NCI-H2171 (cell line): ENCODE data around the gene PSME2.

Source experiments
- DNase-seq: peaks from one replicate; lab custom pipeline; 2025; lab: John Stamatoyannopoulos, UW

PSME2 gene, protein sequence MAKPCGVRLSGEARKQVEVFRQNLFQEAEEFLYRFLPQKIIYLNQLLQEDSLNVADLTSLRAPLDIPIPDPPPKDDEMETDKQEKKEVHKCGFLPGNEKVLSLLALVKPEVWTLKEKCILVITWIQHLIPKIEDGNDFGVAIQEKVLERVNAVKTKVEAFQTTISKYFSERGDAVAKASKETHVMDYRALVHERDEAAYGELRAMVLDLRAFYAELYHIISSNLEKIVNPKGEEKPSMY

GRCh38 chr14:24146453-24146977 is at the start of gene PSME2:
Gene PSME2 (minus strand): TSS chr14:24146610. CDS start chr14:24146581, 29 bp downstream.
- peak; percentile 93 for DNase-seq

DNA sequence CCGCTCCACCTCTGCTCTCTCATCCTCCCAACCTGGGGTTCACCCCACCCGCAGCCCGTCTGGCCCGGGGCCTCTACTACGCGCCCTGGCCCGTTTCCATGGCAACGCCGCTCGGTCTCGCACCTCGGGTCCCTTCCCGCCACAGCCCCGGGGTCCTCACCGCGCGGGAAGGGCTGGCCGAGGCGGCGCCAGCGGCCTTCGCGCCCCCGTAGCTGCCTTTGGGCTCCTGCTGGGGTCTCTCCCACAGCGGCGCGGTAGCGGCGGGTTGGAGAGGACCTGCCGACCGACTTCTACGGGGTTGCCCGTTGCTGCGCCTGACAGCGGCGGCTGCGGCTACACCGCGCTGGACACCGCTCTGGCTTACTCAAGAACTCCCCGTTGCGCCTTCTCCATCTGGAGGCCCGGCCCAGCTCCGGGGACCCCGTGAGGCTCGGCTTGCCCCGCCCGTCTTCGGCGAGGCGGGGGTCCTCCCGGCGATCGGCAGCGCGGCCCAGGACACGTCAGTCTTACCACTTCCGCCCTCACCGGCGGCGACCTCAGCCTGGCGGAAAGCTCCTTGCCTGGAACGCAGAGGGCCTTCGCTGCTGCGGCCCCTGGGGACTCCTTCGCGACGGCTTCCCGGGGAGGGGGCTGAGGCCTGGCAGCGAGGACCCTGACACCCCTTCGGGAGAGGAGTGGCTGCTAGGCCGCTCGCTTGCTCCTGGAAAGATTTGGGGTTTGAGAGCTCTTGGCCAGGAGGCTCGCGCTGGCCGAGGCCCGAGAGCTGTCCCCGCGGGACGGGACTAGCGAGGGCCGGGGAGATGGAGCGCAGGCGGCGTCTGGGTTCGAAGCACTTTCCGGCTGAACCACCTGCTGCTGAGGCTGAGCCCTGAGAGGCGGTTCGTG is 49.0 kb upstream of the PSME2 start, which contains the start of gene TM9SF1:
Gene TM9SF1 (minus strand): TSS at position 256 of the 885 bp plus-strand sequence. CDS start 422 bp downstream, outside the sequence.
- peak; percentile 89 for DNase-seq

DNA sequence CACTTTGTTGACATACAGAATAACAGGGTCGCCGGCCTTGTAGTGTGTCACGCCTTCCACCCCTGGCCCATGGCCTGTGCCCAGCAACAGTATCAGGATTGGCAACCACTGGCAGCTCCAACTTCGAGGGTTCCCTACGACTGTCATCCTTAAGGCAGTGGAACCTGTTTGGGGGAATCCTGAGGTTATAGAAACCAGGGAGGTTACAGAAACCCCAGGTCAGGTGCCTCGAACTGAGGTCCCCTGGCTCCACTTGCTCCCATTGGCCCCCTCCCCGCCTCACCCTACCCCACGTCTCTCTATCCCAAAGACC is 48.4 kb upstream of the PSME2 start:
- no peak for DNase-seq

DNA sequence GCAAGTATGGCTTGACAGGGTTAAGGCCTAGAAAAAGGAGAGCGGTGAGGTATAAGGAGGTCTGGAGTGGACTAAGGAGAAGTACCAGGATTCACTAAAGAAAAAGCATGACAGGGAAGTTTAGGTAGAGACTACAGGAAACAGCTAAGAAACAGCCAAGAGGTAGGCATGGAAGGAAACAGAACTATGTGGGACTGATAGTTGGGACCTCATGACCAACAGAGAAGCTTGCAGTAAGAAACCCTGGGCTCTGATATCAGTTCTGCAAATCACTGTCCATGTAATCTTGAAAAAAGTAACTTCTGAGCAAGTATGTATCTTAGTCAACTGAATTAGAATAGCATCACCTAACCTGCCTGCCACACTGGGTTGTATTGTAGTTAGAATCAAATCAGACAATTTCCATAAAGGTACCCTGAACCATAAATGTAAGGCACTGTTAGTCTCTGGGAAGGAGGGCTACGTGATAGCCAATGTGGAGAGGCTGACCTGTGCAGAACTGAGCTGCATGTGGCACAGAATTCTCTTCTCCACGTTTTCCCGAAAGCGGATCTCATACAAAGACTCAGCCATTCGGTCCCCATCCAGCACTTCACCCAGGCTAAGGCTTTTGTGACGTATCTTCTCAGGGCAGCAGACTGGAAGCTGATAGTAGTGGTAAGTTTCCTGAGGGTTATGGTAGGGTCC is 47.9 kb upstream of the PSME2 start:
- DNase-seq = no peak

DNA sequence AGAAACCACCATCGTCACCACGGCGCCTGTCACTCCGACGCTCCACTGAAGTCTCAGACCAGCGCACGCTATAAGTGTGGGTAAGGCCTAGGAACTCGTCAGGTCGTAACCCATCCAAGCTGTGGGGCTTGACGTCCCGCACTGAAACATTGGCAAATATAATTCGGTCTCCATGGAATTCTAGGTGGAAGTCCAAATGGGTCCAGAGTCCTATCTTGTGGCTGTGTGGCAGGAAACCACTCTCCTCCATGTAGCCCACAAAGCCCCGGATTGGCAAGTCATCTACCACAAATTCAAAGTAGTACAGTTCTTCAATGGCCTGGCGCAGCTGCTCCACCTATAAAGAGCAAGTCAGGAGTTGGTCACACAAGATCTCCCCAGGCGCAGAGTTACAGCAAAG is 46.5 kb upstream of the PSME2 start:
- no peak for DNase-seq

GRCh38 chr14:24190416-24190815 is 44.0 kb upstream of the PSME2 start:
- no peak for DNase-seq

DNA sequence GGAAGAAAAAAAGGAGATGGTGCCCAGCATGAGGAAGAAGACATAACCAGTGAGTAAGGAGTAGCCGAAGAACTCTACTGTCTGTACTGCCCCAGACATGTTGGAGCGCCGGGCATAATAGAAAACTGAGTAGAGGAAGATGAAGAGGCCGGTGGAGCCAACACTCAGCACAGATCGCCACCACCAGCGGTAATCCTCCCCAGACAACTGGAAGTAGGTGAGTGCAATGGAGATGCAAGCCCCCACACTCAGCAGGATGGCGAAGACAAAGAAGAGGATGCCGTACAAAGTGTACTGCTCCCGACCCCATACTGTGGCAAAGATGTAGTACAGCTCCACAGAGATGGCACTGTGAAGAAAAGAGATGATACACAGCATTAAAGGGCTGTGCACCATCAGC is 43.0 kb upstream of the PSME2 start:
- no peak for DNase-seq

DNA sequence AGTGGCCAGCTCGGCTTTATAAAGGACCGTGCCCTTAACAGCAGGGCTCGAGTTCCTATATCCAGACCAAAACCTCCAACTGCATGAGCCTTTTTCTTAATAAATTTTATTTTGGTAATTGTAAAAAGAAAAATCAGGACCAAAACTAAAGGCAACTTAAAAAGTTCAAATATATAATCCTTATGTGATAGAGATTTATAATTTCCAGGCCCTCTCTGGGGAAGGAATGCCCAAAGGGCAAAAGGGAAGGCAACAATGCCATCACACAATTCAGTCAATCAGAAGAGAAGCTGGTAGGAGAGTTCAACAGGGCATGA is 42.6 kb upstream of the PSME2 start:
- no peak for DNase-seq

DNA sequence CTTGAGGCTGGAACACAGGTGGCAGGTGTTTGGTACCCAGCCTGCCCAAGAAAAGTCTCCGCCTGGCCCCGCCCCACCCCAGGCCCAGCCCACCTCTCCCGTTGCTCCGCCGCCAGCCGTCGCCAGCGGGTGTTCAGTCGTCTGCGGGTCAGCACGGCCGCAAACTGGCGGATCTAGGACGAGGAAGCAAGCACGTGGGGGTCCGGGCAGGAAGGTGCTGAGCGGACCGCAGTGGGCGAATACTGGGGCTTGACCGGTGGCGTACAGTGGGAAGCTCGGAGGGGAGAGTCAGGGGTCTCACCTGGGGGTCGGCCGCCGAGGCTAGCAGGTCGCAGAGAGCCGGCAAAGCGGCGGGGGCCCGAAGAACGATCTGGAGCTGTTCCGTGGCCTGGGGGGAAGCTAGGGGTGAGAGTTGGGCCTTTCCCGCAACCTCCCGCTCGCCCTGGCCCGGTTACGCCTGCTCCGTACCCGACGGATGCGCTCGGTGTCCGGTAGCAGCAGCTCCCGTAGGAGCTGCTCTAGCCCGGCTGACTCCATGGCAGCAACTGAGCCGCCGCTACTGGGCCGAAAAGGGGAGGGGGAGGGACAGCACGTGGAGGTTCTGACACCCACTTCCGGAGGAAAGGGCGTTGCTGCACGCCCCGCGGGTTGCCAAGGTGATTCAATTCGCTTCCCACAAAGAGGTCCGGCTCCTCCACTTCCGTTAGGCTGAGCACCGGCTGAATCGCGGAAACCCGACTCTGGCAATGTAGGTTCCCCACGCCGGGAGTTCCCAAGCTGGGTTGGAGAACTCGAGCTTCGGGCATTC is 42.0 kb upstream of the PSME2 start, which contains the start of gene IPO4:
Gene IPO4 (minus strand): TSS at position 566 of the 808 bp plus-strand sequence. CDS start 29 bp downstream, at position 537.
- peak; percentile 96 for DNase-seq

DNA sequence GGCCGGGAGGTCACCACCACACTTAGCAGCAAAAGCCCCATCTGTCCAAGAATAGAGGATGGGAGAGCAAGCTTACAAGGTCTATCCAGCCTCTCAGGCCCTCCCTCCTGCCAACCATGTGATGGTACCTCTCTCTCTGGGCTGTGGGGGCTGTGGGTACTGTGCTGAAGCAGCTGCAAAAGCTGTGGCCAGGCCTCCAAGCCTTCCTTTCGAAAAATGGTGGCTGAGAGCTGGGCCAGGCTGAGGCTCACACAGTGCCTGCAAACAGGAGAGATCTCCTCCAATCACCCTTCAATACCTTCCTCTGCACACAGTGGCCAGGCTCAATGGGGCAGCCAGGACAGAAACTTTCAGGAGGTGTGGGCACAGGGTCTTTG is 41.1 kb upstream of the PSME2 start:
- DNase-seq = no peak

- DNase-seq = no peak
These were observed 40.6 kb upstream of the PSME2 start for GRCh38 chr14:24186831-24187538.

DNA sequence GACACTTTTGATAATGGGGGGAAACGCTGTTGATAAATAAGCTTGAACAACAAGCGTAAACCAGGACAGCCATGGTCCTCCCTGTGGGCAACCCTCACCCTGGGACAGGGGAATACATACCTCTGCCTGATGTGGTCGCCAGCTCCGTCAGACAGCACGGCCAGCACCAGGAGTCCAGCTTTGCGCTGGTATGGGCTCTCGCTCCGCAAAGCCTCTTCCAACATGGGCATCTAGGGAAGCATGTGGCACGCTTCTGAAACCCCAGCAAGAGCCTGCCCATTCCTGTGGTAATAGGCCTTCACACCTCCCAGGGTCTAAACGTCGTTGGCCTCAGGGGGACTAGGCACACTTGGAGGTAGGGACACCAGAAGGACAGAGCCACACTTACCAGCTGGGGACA is 39.3 kb upstream of the PSME2 start:
- no peak for DNase-seq

- no peak for DNase-seq
These were observed 38.6 kb upstream of the PSME2 start for GRCh38 chr14:24185026-24185425.

DNA sequence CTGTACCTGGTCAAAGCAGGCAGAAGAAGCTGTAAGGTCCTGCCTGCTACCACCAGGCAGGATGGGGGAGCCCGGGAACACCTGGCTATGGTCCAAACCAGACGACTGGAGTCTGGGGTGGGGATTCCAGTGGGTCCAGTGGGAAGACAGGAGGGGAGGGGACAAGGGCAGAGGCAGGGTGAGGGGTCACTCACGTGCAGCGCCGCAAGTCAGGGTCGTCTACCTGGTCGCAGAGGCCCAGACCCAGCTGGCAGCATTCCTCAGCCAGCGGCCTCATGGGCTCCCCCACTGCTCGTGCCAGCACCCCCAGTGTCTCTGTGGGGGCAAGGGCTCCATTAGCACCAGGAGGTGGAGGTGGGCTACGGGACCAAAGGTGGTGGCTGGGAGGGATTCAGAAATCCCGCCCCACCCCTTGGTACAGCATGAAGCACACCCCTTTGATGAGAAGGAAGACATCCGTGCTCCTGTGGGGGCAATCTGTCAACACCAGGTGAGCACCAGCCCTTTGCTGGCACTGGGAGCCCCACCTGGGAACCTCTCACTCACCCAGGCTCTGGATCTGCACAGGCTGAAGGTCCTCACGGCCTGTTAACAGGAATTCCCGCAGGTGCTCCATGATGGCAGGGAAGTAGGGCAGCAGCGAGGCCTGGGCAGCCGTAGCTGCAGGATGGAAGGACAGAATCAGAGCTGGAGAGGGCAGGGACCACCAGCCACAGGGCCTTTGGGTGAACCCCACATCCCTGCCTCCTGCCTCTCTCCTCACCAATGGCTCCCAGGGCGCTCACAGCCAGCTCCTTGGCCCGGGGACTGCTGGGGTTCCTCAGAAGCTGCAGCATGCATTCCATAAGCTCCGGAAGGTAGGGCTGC is 37.9 kb upstream of the PSME2 start:
- DNase-seq = no peak

DNA sequence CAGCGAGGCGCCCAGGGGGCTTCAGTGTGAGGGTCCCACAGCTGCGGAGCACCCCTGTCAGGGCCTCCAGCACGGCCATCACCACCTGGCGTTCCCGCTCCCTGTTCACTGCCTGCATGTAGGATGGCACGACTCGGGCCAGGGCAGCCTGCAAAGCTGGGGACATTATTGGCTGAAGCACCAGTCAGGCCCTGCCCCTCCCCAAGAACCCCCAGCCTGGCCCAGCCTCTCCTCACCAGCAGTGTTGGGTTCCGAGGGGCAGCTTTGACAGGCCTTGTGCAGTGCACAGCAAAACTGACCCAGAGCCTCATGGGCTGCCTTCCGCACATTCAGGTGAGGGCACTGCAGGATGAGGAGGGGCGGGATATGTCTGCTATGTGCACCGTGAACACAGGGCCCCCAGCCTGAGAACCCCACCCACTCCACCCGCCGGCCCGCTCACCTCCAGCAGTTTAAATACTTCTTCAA is 36.6 kb upstream of the PSME2 start:
- no peak for DNase-seq

DNA sequence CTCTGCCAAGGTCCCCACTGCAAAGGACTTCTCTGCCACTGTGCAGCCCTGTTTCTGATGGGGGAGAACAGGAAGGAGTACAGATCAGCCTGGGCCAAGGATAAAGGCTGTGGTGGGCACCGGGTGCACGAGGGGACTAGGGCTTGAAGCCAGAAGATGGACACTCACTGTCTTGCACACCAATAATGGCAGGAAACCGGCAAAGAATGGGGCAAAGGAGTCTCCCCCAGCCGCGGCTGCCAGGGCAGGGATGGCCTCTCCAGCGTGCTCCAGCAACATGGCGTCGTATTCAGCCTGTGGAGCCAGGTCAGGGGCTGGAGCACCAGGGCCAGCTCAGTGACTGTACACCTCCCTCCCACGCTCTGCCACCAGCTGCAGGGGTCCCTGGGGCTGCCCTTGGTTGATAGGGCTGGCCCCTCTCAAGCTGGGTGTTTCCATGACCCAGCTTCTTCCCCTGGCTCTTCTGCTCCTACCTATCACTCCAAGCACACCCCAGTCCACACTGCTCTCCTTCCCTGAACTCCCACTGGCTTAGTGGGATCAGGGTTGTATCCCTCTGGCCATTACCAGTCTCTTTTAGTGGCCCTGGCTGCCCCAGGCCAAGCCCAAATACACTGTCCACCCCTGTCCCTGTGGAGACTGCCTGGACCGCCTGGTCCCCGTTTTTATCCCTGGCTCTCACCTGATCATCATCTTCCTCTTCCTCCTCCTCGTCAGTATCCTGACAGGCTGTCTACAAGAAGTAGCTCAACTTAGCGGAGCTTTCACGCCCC is 35.9 kb upstream of the PSME2 start:
- DNase-seq = no peak

- no peak for DNase-seq
These were observed 35.1 kb upstream of the PSME2 start for GRCh38 chr14:24181371-24182077.

GRCh38 chr14:24179961-24180796 is 33.8 kb upstream of the PSME2 start:
- no peak for DNase-seq
